GM18511 (cell line): ENCODE data around the gene GPR17.

ENCODE experiments used
- ATAC-seq: cut with Tn5 transposase; IDR thresholded peaks from one replicate; pipeline ENCODE4 v1.9.1; 2021; ENCODE audit warnings: mild to moderate bottlenecking, moderate library complexity; ENCODE audit not compliant: unreplicated experiment

The GPR17 gene

GRCh38 chr2:127652786-127653357 lies 6.9 kb downstream of the GPR17 start:
- ATAC-seq: no peak

- no peak for ATAC-seq
Observed at GRCh38 chr2:127653421-127654083, 7.6 kb downstream of the GPR17 start.

GRCh38 chr2:127654084-127654837 lies 8.3 kb downstream of the GPR17 start:
- ATAC-seq: no peak

- ATAC-seq: no peak
Observed at GRCh38 chr2:127654838-127655175, 8.9 kb downstream of the GPR17 start.

GRCh38 chr2:127655209-127656073 lies 9.5 kb downstream of the GPR17 start:
- ATAC-seq: no peak

- ATAC-seq: no peak
Observed at GRCh38 chr2:127656569-127657231, 10.7 kb downstream of the GPR17 start.

GRCh38 chr2:127657232-127657595 lies 11.3 kb downstream of the GPR17 start:
- no peak for ATAC-seq

GRCh38 chr2:127658146-127658545 lies 12.2 kb downstream of the GPR17 start:
- ATAC-seq: no peak

- no peak for ATAC-seq
Observed at GRCh38 chr2:127658641-127659407, 12.9 kb downstream of the GPR17 start.

- ATAC-seq: no peak
Observed at GRCh38 chr2:127659408-127660290, 13.7 kb downstream of the GPR17 start.

- no peak for ATAC-seq
Observed at GRCh38 chr2:127660291-127660578, 14.3 kb downstream of the GPR17 start.

- ATAC-seq: no peak
Observed at GRCh38 chr2:127661072-127661649, 15.2 kb downstream of the GPR17 start.

GRCh38 chr2:127661949-127662510 lies 16.1 kb downstream of the GPR17 start:
- ATAC-seq: no peak

- no peak for ATAC-seq
Observed at GRCh38 chr2:127662937-127663565, 17.1 kb downstream of the GPR17 start.

GRCh38 chr2:127663566-127664064 lies 17.7 kb downstream of the GPR17 start:
- no peak for ATAC-seq

- no peak for ATAC-seq
Observed at GRCh38 chr2:127664065-127664894, 18.3 kb downstream of the GPR17 start.

- no peak for ATAC-seq
Observed at GRCh38 chr2:127664895-127665225, 18.9 kb downstream of the GPR17 start.
